Measurements from ENCODE around the gene COL4A4. TPM values are rescaled to one million over a fixed set of nuclear protein-coding genes. Genes with fewer than 3 reads are reported as not detected.

Gene COL4A4
- total RNA-seq, 4 donors from 2014 or later = 0.90 to 5.7 (median 3.1) TPM

- H3K27me3 ChIP-seq = no peaks in the 10 kb centered on the region
- no peak overlapping the region for H3K27ac ChIP-seq
- H3K9me3 ChIP-seq = no peaks in the 10 kb centered on the region
Observed at GRCh38 chr2:227099340-227099739, 64.7 kb downstream of the COL4A4 start.

GRCh38 chr2:227098162-227098515, 65.9 kb downstream of the COL4A4 start:
- peaks cover 0 to 8% (median 0%) of the 10 kb centered on the region in 4 donors for H3K9me3 ChIP-seq
- H3K27ac ChIP-seq = no peak overlapping the region
- no peak overlapping the region for H3K4me3 ChIP-seq
- no peak for DNase-seq (ENCODE audit: low spot score in 2 of 2)
- no peaks in the 10 kb centered on the region for H3K36me3 ChIP-seq
- H3K27me3 ChIP-seq = no peaks in the 10 kb centered on the region
- 89 to 98% methylated on average over 2 of the region's 2 CpGs for WGBS, 2 donors
- TF ChIP-seq CTCF (IDR thresholded peaks at IDR 0.05) (no peak), POLR2A (IDR thresholded peaks at IDR 0.05) (no peak), EP300 (IDR thresholded peaks at IDR 0.05) (no peak)
- H3K4me1 ChIP-seq = no peaks in the 10 kb centered on the region

More at GRCh38 chr2:227099340-227099739, 64.7 kb downstream of the COL4A4 start:
- DNase-seq (ENCODE audit: low spot score in 2 of 2) = no peak
- Histone ChIP-seq H3K36me3 (no peaks in the 10 kb centered on the region), H3K4me1 (no peaks in the 10 kb centered on the region), H3K4me3 (no peak overlapping the region)
- 83 to 87% methylated on average over 4 of the region's 4 CpGs for WGBS, 2 donors
- TF ChIP-seq EP300 (IDR thresholded peaks at IDR 0.05) (no peak), POLR2A (IDR thresholded peaks at IDR 0.05) (no peak), CTCF (IDR thresholded peaks at IDR 0.05) (no peak)

- Histone ChIP-seq H3K27me3 (no peaks in the 10 kb centered on the region), H3K27ac (no peak overlapping the region), H3K9me3 (peaks cover 0 to 8% (median 0%) of the 10 kb centered on the region in 4 donors), H3K4me3 (no peak overlapping the region), H3K4me1 (no peaks in the 10 kb centered on the region), H3K36me3 (no peaks in the 10 kb centered on the region)
- WGBS, 2 donors = 81 to 86% methylated on average over 5 of the region's 5 CpGs
- DNase-seq (ENCODE audit: low spot score in 2 of 2) = no peak
- TF ChIP-seq CTCF (IDR thresholded peaks at IDR 0.05) = no peak
- TF ChIP-seq POLR2A (IDR thresholded peaks at IDR 0.05) = no peak
- no peak for TF ChIP-seq EP300 (IDR thresholded peaks at IDR 0.05)
Observed at GRCh38 chr2:227097495-227098161, 66.4 kb downstream of the COL4A4 start.

- no peak overlapping the region for H3K4me3 ChIP-seq
- H3K4me1 ChIP-seq = no peaks in the 10 kb centered on the region
- no peaks in the 10 kb centered on the region for H3K36me3 ChIP-seq
- DNase-seq (ENCODE audit: low spot score in 2 of 2) = no peak
- H3K9me3 ChIP-seq = peaks cover 0 to 8% (median 0%) of the 10 kb centered on the region in 4 donors
- no peaks in the 10 kb centered on the region for H3K27me3 ChIP-seq
- H3K27ac ChIP-seq = no peak overlapping the region
- whole genome bisulfite sequencing, 2 donors = 42 to 61% methylated on average over 4 of the region's 4 CpGs
- TF ChIP-seq CTCF (IDR thresholded peaks at IDR 0.05) = no peak
- no peak for TF ChIP-seq POLR2A (IDR thresholded peaks at IDR 0.05)
- TF ChIP-seq EP300 (IDR thresholded peaks at IDR 0.05) = no peak
Observed at GRCh38 chr2:227095346-227095745, 68.7 kb downstream of the COL4A4 start.

GRCh38 chr2:227082286-227082685, 81.7 kb downstream of the COL4A4 start:
- 49 to 61% methylated on average over 1 of the region's 1 CpG for WGBS, 2 donors
- Histone ChIP-seq H3K4me1 (no peaks in the 10 kb centered on the region), H3K27me3 (no peaks in the 10 kb centered on the region), H3K36me3 (no peaks in the 10 kb centered on the region), H3K27ac (no peak overlapping the region), H3K9me3 (no peaks in the 10 kb centered on the region), H3K4me3 (no peak overlapping the region)
- DNase-seq (ENCODE audit: low spot score in 2 of 2) = no peak
- no peak for TF ChIP-seq CTCF (IDR thresholded peaks at IDR 0.05)

All from tibial nerve (tissue), 4 donors.